HepG2 (cell line): ENCODE data around the gene ENHO. TPM values are rescaled to one million over a fixed set of nuclear protein-coding genes. Genes with fewer than 3 reads are reported as not detected.

Source experiments
- ATAC-seq: fragments of 200-7000 bp; cut with Tn5 transposase; 3 replicates; pipeline ENCODE4 v1.9.1; 2020; ENCODE audit warnings: mild to moderate bottlenecking, moderate library complexity
- BruUV-seq: library from RNA; stranded (reverse); fragments of 400-500 nt; replicated peaks from 2 replicates; lab custom pipeline; 2021; lab: Mats Ljungman, UMichigan
- CTCF ChIA-PET: fragments of 300-600 bp; formaldehyde crosslinking; extraction: SDS; loops from one replicate; lab custom pipeline; 2021; ENCODE audit warnings: low total read pairs, inconsistent platforms, low intra/inter-chr PET ratio; lab: Yijun Ruan, JAX
- POLR2A ChIA-PET: fragments of 350-600 bp; sonication (Branson Sonifier 250); formaldehyde crosslinking; loops from one replicate; lab custom pipeline; 2020; ENCODE audit warnings: antibody characterized with exemption, inconsistent platforms; lab: Yijun Ruan, JAX
- DNase-seq: peaks from one replicate; pipeline ENCODE4 v3.0.0-alpha.2; 2015; ENCODE audit warnings: low spot score
- FAIRE-seq: peaks from 3 replicates; lab custom pipeline; 2011; peaks lifted over from hg19 to GRCh38; lab: Jason Lieb, UNC
- H2AFZ ChIP-seq: one replicate; pipeline ENCODE4 v1.6.1; 2011; ENCODE audit warnings: low read length, inconsistent platforms
- H3K27ac ChIP-seq: fragments of 300-600 bp; 3 replicates; pipeline ENCODE4 v1.8.0; 2011; ENCODE audit warnings: mixed run types, mild to moderate bottlenecking, mixed read lengths, low read length, inconsistent platforms; ENCODE audit not compliant: insufficient read depth; ENCODE audit errors: extremely low read length
- H3K27me3 ChIP-seq, 2 experiments: fragments of 200-600 bp in 1 of 2; 2 replicates in 1 of 2; 3 replicates in 1 of 2; pipeline versions ENCODE4 v1.6.0 to v1.8.0; 2011; ENCODE audit warnings: low read length in 2 of 2, mild to moderate bottlenecking in 2 of 2, moderate library complexity in 2 of 2, inconsistent platforms in 1 of 2; ENCODE audit not compliant: insufficient read depth in 2 of 2, control insufficient read depth in 1 of 2
- H3K36me3 ChIP-seq, 2 experiments: fragments of 200-600 bp in 1 of 2; replicated peaks in 1 of 2; 2 replicates in 1 of 2; 3 replicates in 1 of 2; pipeline versions ENCODE4 v1.5.1 to v1.8.0; 2011; ENCODE audit warnings: low read length in 2 of 2, inconsistent platforms in 1 of 2; ENCODE audit not compliant: insufficient read depth in 2 of 2, control insufficient read depth in 1 of 2
- H3K4me1 ChIP-seq: 2 replicates; pipeline ENCODE4 v1.5.1; 2012; ENCODE audit warnings: low read length, inconsistent platforms; ENCODE audit not compliant: insufficient read depth
- H3K4me2 ChIP-seq: 2 replicates; pipeline ENCODE4 v1.6.0; 2011; ENCODE audit warnings: low read depth, low read length, inconsistent platforms
- H3K4me3 ChIP-seq, 3 experiments: fragments of 200-600 bp in 1 of 3; sonication (generic), shearing (Covaris generic) in 1 of 3; replicated peaks in 1 of 3; 2 replicates each; pipeline ENCODE4 v1.5.1; 2011 to 2016; ENCODE audit warnings: low read length in 3 of 3, inconsistent platforms in 2 of 3, low read depth in 2 of 3, mild to moderate bottlenecking in 2 of 3, control low read depth in 1 of 3, mixed read lengths in 1 of 3; ENCODE audit not compliant: insufficient read depth in 1 of 3
- H3K79me2 ChIP-seq: one replicate; pipeline ENCODE4 v1.6.1; 2011; ENCODE audit warnings: low read length, inconsistent platforms; ENCODE audit not compliant: insufficient read depth
- H3K9ac ChIP-seq: 2 replicates; pipeline ENCODE4 v1.6.0; 2011; ENCODE audit warnings: mild to moderate bottlenecking, low read depth, low read length, inconsistent platforms; ENCODE audit not compliant: insufficient read depth
- H3K9me3 ChIP-seq: 2 replicates; pipeline ENCODE4 v1.5.1; 2012; ENCODE audit warnings: mild to moderate bottlenecking, low read length
- H4K20me1 ChIP-seq: 2 replicates; pipeline ENCODE4 v1.6.0; 2011; ENCODE audit warnings: inconsistent platforms, mild to moderate bottlenecking, low read length, moderate library complexity; ENCODE audit not compliant: insufficient read depth
- CENPX ChIP-seq: sonication (generic); formaldehyde crosslinking; IDR thresholded peaks from 2 replicates; pipeline ENCODE4 v1.9.0; 2021; ENCODE audit warnings: mild to moderate bottlenecking, missing genetic modification reagents, moderate library complexity
- FOSL1 ChIP-seq: sonication (generic); formaldehyde crosslinking; IDR thresholded peaks from 2 replicates; pipeline ENCODE4 v1.9.0; 2021; ENCODE audit warnings: missing genetic modification reagents, borderline replicate concordance
- ISL2 ChIP-seq: sonication (generic); formaldehyde crosslinking; IDR thresholded peaks from 2 replicates; pipeline ENCODE4 v1.5.0; 2020; ENCODE audit warnings: missing genetic modification reagents
- JUN ChIP-seq: sonication (generic); formaldehyde crosslinking; IDR thresholded peaks from 2 replicates; pipeline ENCODE4 v1.4.0; 2020; ENCODE audit warnings: mild to moderate bottlenecking, missing genetic modification reagents
- KAT2B ChIP-seq: fragments of 150-350 bp; IDR thresholded peaks from 2 replicates; pipeline ENCODE4 v1.6.1; 2014; ENCODE audit warnings: low read depth, low read length, borderline replicate concordance
- MAFF ChIP-seq: IDR thresholded peaks from 2 replicates; pipeline ENCODE4 v1.6.1; 2011; ENCODE audit warnings: low read depth, low read length, improper control_type of control experiment
- MEIS2 ChIP-seq: sonication (generic); formaldehyde crosslinking; IDR thresholded peaks from 2 replicates; pipeline ENCODE4 v1.9.0; 2021; ENCODE audit warnings: mild to moderate bottlenecking, missing genetic modification reagents
- NFRKB ChIP-seq: fragments of 450-650 bp; IDR thresholded peaks from 2 replicates; pipeline ENCODE4 v1.6.1; 2017
- NFYB ChIP-seq: sonication (generic); formaldehyde crosslinking; IDR thresholded peaks from 2 replicates; pipeline ENCODE4 v1.4.0; 2020; ENCODE audit warnings: missing genetic modification reagents
- ONECUT2 ChIP-seq: sonication (generic); formaldehyde crosslinking; IDR thresholded peaks from 2 replicates; pipeline ENCODE4 v1.4.0; 2020; ENCODE audit warnings: missing genetic modification reagents
- RBFOX2 ChIP-seq: fragments of 200-400 bp; formaldehyde crosslinking; IDR thresholded peaks from 2 replicates; pipeline ENCODE4 v1.6.1; 2017; ENCODE audit warnings: low read depth, mild to moderate bottlenecking, low read length
- RXRB ChIP-seq: IDR thresholded peaks from 2 replicates; pipeline ENCODE4 v1.6.1; 2016; ENCODE audit warnings: borderline replicate concordance, missing genetic modification reagents, missing compliant biosample characterization
- SRF ChIP-seq: IDR thresholded peaks from 2 replicates; pipeline ENCODE4 v1.6.1; 2011; ENCODE audit warnings: mild to moderate bottlenecking, low read depth, low read length, moderate library complexity
- TAF1 ChIP-seq: sonication (generic); formaldehyde crosslinking; IDR thresholded peaks from 2 replicates; pipeline ENCODE4 v1.4.0; 2020; ENCODE audit warnings: missing genetic modification reagents
- U2AF1 ChIP-seq: fragments of 200-400 bp; formaldehyde crosslinking; optimal IDR thresholded peaks from 2 replicates; pipeline ENCODE3; 2017; ENCODE audit warnings: mild to moderate bottlenecking, low read depth, low read length
- YEATS4 ChIP-seq: sonication (generic); formaldehyde crosslinking; IDR thresholded peaks from 2 replicates; pipeline ENCODE4 v1.4.0; 2020; ENCODE audit warnings: missing genetic modification reagents, borderline replicate concordance
- ZBTB3 ChIP-seq: sonication (generic); formaldehyde crosslinking; IDR thresholded peaks from 2 replicates; pipeline ENCODE4 v1.4.0; 2020; ENCODE audit warnings: low read depth, mild to moderate bottlenecking, moderate library complexity, missing genetic modification reagents, borderline replicate concordance
- ZFY ChIP-seq: sonication (generic); formaldehyde crosslinking; IDR thresholded peaks from 2 replicates; pipeline ENCODE4 v1.4.0; 2020; ENCODE audit warnings: missing genetic modification reagents
- ZKSCAN8 ChIP-seq: IDR thresholded peaks from 2 replicates; pipeline ENCODE4 v1.6.1; 2016; ENCODE audit warnings: borderline replicate concordance, missing genetic modification reagents, missing compliant biosample characterization
- ZNF564 ChIP-seq: sonication (generic); formaldehyde crosslinking; IDR thresholded peaks from 2 replicates; pipeline ENCODE4 v1.8.1; 2023; ENCODE audit warnings: mild to moderate bottlenecking, missing genetic modification reagents
- ZNF747 ChIP-seq: sonication (generic); formaldehyde crosslinking; IDR thresholded peaks from 2 replicates; pipeline ENCODE4 v1.8.1; 2023; ENCODE audit warnings: missing genetic modification reagents, mild to moderate bottlenecking, borderline replicate concordance
- ZNF841 ChIP-seq: sonication (generic); formaldehyde crosslinking; IDR thresholded peaks from 2 replicates; pipeline ENCODE4 v1.8.1; 2023; ENCODE audit warnings: missing genetic modification reagents, borderline replicate concordance
- WGBS: methylation state at CpG from one replicate; pipeline ENCODE4 v1.1.6; 2017; ENCODE audit warnings: low lambda C conversion rate; 5-methylcytosine and 5-hydroxymethylcytosine counted together
- in situ Hi-C: cut with HindIII; loops from 2 replicates; pipeline ENCODE4 v1.10.0; 2017; ENCODE audit warnings: low pct_unique_long_range_greater_than_20kb; ENCODE audit not compliant: extremely low pct_ligation_motif_present
- intact Hi-C: fragments of 100-400 bp; cut with micrococcal nuclease; formaldehyde crosslinking; loops from one replicate; pipeline ENCODE4 v1.10.0; 2022; ENCODE audit not compliant: unreplicated experiment
- polyA plus RNA-seq, 8 experiments: library from polyadenylated mRNA; depleted of rRNA in 3 of 8; stranded (reverse) in 7 of 8; unstranded in 1 of 8; fragments of >200 nt; fragmentation: Illumina TruSeq in 4 of 8; extraction: Trizol in 4 of 8; gene quantifications; 2 replicates each; pipeline versions ENCODE4 v1.2.1 to v1.2.3, GENCODE V29; 2011 to 2016; ENCODE audit warnings: low read depth in 4 of 8, missing spikeins in 1 of 8, mixed read lengths in 1 of 8; ENCODE audit not compliant: insufficient read depth in 1 of 8
- total RNA-seq, 5 experiments: library from RNA; depleted of rRNA; stranded (reverse); fragments of >200 nt; fragmentation: Illumina TruSeq; extraction: Trizol; gene quantifications; 2 replicates each; pipeline ENCODE4 v1.2.3, GENCODE V29; 2016; ENCODE audit warnings: low read depth in 1 of 5
- TF ChIP-seq, protein P1 (sequence below): IDR thresholded peaks from 2 replicates; pipeline ENCODE4 v1.6.1; 2016; ENCODE audit warnings: low read depth, borderline replicate concordance
- TF ChIP-seq, protein P2 (sequence below): sonication (generic); formaldehyde crosslinking; IDR thresholded peaks from 2 replicates; pipeline ENCODE4 v1.9.0; 2021; ENCODE audit warnings: missing genetic modification reagents, borderline replicate concordance

ENHO gene
- total and polyA plus RNA-seq, 2 of the 13 experiments (the other 11 are each of a cell fraction or from before 2014, with no cell fraction given), result 0.08 to 0.60 TPM

DNA sequence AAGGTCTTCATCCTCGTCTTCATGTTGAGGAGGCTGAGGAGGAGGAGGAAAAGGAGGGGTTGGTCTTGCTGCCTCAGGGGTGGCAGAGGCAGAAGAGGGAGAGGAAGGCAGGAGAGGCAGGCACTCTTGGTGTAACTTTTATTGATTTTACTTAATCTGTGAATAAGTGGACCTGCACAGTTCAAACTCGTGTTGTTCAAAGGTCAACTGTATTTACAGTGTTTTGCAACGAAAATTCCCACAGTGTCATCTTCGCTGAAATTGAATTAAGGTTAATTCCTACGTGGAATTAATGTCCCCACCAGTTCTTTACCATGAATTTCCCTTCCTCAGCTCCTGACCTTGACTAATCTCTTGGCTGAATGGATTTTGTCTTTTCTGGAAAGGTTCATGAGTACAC lies 21.2 kb upstream of the ENHO start (continued):
- TF ChIP-seq FOSL1 (CRISPR knock-in tag) (no peak), NFRKB (no peak), ZNF747 (CRISPR knock-in tag) (no peak), ONECUT2 (CRISPR knock-in tag) (peak; percentile 96), ZFY (CRISPR knock-in tag) (no peak)
- TF ChIP-seq, protein P1, sequence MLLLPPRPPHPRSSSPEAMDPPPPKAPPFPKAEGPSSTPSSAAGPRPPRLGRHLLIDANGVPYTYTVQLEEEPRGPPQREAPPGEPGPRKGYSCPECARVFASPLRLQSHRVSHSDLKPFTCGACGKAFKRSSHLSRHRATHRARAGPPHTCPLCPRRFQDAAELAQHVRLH (CRISPR knock-in tag), result no peak
- TF ChIP-seq, all 625 proteins: peak for 68

DNA sequence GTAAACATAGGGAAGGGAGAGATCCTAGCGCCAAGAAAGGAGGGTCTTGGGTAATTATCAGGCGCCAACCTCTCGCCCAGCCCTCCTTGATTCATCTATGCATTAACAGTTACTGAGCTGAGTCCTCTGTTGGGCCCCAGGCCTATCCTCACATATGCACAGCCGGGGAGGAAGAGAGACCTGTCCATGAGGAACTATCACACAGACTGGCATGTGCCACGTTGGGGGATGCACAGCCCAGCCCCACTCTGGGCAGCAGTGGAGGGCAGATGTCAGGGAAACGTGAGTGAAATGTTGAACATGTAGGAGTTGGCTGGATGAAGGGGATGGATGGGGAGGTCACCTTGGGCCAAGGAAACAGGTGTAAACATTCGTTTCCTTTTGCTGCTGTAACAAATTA lies 18.8 kb upstream of the ENHO start:
- DNase-seq (no peak), ATAC-seq (no peak), FAIRE-seq (no peak)
- no TSS peak for BruUV-seq
- Histone ChIP-seq H3K4me3 (no peak overlapping the region), H4K20me1 (no peaks in the 10 kb centered on the region), H3K36me3 (no peaks in the 10 kb centered on the region), H3K4me1 (peaks cover 18% of the 10 kb centered on the region), H3K9ac (no peak overlapping the region), H3K27ac (no peak overlapping the region), H3K79me2 (no peaks in the 10 kb centered on the region), H3K4me2 (no peak overlapping the region), H3K9me3 (no peaks in the 10 kb centered on the region), H3K27me3 (peaks cover 2 to 12% of the 10 kb centered on the region in 2 experiments; a peak in 3 of 5 replicates), H2AFZ (no peak overlapping the region)
- POLR2A ChIA-PET, result no interaction called here
- intact Hi-C loops, result no loop called here
- TF ChIP-seq MEIS2 (CRISPR knock-in tag), result no peak
- no peak for TF ChIP-seq ONECUT2 (CRISPR knock-in tag)
- TF ChIP-seq KAT2B, result no peak
- no peak for TF ChIP-seq U2AF1
- no peak for TF ChIP-seq MAFF
- TF ChIP-seq RXRB, result no peak
- TF ChIP-seq CENPX, result no peak
- TF ChIP-seq ISL2 (CRISPR knock-in tag), result no peak
- TF ChIP-seq ZNF841, result no peak
- no peak for TF ChIP-seq ZNF564 (CRISPR knock-in tag)
- TF ChIP-seq ZBTB3, result no peak
- TF ChIP-seq RBFOX2, result no peak
- TF ChIP-seq, protein P2, sequence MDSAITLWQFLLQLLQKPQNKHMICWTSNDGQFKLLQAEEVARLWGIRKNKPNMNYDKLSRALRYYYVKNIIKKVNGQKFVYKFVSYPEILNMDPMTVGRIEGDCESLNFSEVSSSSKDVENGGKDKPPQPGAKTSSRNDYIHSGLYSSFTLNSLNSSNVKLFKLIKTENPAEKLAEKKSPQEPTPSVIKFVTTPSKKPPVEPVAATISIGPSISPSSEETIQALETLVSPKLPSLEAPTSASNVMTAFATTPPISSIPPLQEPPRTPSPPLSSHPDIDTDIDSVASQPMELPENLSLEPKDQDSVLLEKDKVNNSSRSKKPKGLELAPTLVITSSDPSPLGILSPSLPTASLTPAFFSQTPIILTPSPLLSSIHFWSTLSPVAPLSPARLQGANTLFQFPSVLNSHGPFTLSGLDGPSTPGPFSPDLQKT, result no peak
- TF ChIP-seq SRF, result no peak
- TF ChIP-seq JUN, result no peak
- no peak for TF ChIP-seq ZKSCAN8 (CRISPR knock-in tag)
- TF ChIP-seq YEATS4 (CRISPR knock-in tag), result no peak
- TF ChIP-seq NFYB, result no peak
- TF ChIP-seq TAF1 (CRISPR knock-in tag), result no peak
- CTCF ChIA-PET, result no interaction called here
- 8% methylated on average over 6 of the region's 7 CpGs for WGBS
- in situ Hi-C loops, result no loop called here
